Measurements from ENCODE around the gene CASP14. TPM values are rescaled to one million over a fixed set of nuclear protein-coding genes. Genes with fewer than 3 reads are reported as not detected.

Gene CASP14
- total and polyA plus RNA-seq, 2 of the 13 experiments (the other 11 are each of a cell fraction or from before 2014, with no cell fraction given): not detected

GRCh38 chr19:15072930-15073647 is 23.8 kb downstream of the CASP14 start (continued):
- TF ChIP-seq AHDC1 (CRISPR knock-in tag; IDR thresholded peaks at IDR 0.05; ENCODE audit: borderline replicate concordance): no peak
- TF ChIP-seq, protein P1, sequence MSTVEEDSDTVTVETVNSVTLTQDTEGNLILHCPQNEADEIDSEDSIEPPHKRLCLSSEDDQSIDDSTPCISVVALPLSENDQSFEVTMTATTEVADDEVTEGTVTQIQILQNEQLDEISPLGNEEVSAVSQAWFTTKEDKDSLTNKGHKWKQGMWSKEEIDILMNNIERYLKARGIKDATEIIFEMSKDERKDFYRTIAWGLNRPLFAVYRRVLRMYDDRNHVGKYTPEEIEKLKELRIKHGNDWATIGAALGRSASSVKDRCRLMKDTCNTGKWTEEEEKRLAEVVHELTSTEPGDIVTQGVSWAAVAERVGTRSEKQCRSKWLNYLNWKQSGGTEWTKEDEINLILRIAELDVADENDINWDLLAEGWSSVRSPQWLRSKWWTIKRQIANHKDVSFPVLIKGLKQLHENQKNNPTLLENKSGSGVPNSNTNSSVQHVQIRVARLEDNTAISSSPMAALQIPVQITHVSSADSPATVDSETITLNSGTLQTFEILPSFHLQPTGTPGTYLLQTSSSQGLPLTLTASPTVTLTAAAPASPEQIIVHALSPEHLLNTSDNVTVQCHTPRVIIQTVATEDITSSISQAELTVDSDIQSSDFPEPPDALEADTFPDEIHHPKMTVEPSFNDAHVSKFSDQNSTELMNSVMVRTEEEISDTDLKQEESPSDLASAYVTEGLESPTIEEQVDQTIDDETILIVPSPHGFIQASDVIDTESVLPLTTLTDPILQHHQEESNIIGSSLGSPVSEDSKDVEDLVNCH (CRISPR knock-in tag; IDR thresholded peaks at IDR 0.05): no peak
- TF ChIP-seq, protein P2, sequence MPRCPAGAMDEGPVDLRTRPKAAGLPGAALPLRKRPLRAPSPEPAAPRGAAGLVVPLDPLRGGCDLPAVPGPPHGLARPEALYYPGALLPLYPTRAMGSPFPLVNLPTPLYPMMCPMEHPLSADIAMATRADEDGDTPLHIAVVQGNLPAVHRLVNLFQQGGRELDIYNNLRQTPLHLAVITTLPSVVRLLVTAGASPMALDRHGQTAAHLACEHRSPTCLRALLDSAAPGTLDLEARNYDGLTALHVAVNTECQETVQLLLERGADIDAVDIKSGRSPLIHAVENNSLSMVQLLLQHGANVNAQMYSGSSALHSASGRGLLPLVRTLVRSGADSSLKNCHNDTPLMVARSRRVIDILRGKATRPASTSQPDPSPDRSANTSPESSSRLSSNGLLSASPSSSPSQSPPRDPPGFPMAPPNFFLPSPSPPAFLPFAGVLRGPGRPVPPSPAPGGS (CRISPR knock-in tag; IDR thresholded peaks at IDR 0.05): no peak
- TF ChIP-seq STAG1 (CRISPR knock-in tag; IDR thresholded peaks at IDR 0.05): peak; percentile 30
- TF ChIP-seq RBM39 (IDR thresholded peaks at IDR 0.05; ENCODE audit: low read depth, low read length, poor library complexity, severe bottlenecking): no peak
- no peak for TF ChIP-seq GATAD1 (CRISPR knock-in tag; IDR thresholded peaks at IDR 0.05)
- no peak for TF ChIP-seq ZNF329 (CRISPR knock-in tag; IDR thresholded peaks at IDR 0.05; ENCODE audit: low read depth)
- TF ChIP-seq, protein P3, sequence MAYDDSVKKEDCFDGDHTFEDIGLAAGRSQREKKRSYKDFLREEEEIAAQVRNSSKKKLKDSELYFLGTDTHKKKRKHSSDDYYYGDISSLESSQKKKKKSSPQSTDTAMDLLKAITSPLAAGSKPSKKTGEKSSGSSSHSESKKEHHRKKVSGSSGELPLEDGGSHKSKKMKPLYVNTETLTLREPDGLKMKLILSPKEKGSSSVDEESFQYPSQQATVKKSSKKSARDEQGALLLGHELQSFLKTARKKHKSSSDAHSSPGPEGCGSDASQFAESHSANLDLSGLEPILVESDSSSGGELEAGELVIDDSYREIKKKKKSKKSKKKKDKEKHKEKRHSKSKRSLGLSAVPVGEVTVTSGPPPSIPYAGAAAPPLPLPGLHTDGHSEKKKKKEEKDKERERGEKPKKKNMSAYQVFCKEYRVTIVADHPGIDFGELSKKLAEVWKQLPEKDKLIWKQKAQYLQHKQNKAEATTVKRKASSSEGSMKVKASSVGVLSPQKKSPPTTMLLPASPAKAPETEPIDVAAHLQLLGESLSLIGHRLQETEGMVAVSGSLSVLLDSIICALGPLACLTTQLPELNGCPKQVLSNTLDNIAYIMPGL (CRISPR knock-in tag; IDR thresholded peaks at IDR 0.05; ENCODE audit: borderline replicate concordance in 1 of 2, low read depth in 1 of 2): 0 out of 4 replicates have a peak, but pooled peaks of 1 of the 2 experiments have one; percentile 54
- no peak for TF ChIP-seq JUND (CRISPR knock-in tag; IDR thresholded peaks at IDR 0.05)
- peak; percentile 20; the same call in 1 of the 2 replicates for TF ChIP-seq ZFY (CRISPR knock-in tag; IDR thresholded peaks at IDR 0.05)
- no peak for TF ChIP-seq ZNF792 (CRISPR knock-in tag; IDR thresholded peaks at IDR 0.05)
- no peak for TF ChIP-seq GABPB1 (CRISPR knock-in tag; IDR thresholded peaks at IDR 0.05)
- peak; percentile 73; the same call in 1 of the 2 replicates for TF ChIP-seq TRIM24 (CRISPR knock-in tag; IDR thresholded peaks at IDR 0.05)
- TF ChIP-seq PAX8 (CRISPR knock-in tag; IDR thresholded peaks at IDR 0.05; ENCODE audit: borderline replicate concordance): no peak
- no peak for TF ChIP-seq ISL2 (CRISPR knock-in tag; IDR thresholded peaks at IDR 0.05)
- no peak for TF ChIP-seq TFAP4 (IDR thresholded peaks at IDR 0.05; ENCODE audit: borderline replicate concordance, low read depth)
